Measurements from ENCODE around the gene CLTA. TPM values are rescaled to one million over a fixed set of nuclear protein-coding genes. Genes with fewer than 3 reads are reported as not detected.
A peak's percentile ranks its signal among the peaks of the same experiment; 100 is the strongest.

CLTA gene
- total and polyA plus RNA-seq, 2 of the 8 experiments (the other 6 are each of a cell fraction or from before 2014, with no cell fraction given) = 137 to 236 TPM

DNA sequence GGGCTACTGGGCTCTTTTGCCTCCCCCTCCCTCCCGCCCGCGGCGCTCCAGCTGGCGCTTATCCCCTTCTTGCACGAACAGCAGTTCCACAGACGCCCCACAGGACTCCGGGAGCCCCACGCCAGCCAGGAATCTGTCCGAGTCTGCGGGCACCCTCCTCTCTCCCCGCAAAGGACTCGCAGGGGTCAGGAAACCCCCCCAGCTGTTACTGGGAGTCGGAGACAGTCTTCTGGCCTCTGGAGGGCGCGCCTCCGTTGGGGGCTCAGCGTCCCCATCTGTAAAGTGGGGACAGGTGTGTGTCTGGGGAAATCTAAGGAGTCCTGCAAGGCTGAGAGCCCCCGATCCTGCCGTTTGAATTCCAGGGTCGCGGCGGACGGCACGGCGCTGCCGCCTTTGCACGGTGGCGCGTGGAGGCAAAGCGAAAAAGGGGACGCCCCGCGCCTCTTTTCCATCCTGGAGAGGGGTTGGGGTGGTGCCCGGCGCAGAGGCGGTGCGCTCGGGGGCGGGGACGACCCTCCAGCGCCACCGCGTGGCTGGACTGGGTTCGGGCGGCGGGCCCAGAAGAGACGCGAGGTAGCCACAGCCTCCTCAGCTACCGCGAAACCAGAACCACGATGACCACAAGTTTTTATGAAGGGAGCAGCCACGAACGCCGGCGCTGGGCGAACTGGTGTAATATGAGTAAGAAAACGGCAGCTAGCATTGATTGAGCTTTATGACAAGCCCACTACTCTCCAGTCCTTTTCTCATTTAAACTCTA lies 24.4 kb upstream of the CLTA start (continued):
- no peak for TF ChIP-seq RNF2 (IDR thresholded peaks at IDR 0.05; ENCODE audit: borderline replicate concordance, low read depth, low read length, missing control alignments, poor library complexity, severe bottlenecking)
- no peak for TF ChIP-seq EZH2 (IDR thresholded peaks at IDR 0.05; ENCODE audit: low read depth, low read length, severe bottlenecking)
- peak; percentile 84 for TF ChIP-seq KDM4A (IDR thresholded peaks at IDR 0.05; ENCODE audit: low read depth, low read length, severe bottlenecking)
- TF ChIP-seq SIRT6 (IDR thresholded peaks at IDR 0.05; ENCODE audit: low read length) = no peak
- no peak for TF ChIP-seq NRF1 (IDR thresholded peaks at IDR 0.05; ENCODE audit: low read depth, low read length)
- TF ChIP-seq KDM5A (IDR thresholded peaks at IDR 0.05; ENCODE audit: low read length) = no peak
- TF ChIP-seq, protein P1, sequence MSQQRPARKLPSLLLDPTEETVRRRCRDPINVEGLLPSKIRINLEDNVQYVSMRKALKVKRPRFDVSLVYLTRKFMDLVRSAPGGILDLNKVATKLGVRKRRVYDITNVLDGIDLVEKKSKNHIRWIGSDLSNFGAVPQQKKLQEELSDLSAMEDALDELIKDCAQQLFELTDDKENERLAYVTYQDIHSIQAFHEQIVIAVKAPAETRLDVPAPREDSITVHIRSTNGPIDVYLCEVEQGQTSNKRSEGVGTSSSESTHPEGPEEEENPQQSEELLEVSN (IDR thresholded peaks at IDR 0.05) = peak; percentile 36; the same call in 1 of the 2 replicates
- TF ChIP-seq POLR2A (IDR thresholded peaks at IDR 0.05; ENCODE audit: control extremely low read depth in 1 of 2, low read depth in 2 of 2, low read length in 2 of 2) = no peak
- no peak for TF ChIP-seq TAF1 (IDR thresholded peaks at IDR 0.05; ENCODE audit: low read depth, low read length)
- TF ChIP-seq SP4 (IDR thresholded peaks at IDR 0.05; ENCODE audit: low read length) = no peak
- no peak; a peak in 1 of 4 replicates for TF ChIP-seq SIN3A (conservative IDR thresholded peaks at IDR 0.05 in 1 of 2, IDR thresholded peaks at IDR 0.05 in 1 of 2; ENCODE audit: low read depth in 1 of 2, low read length in 2 of 2)
- TF ChIP-seq EP300 (IDR thresholded peaks at IDR 0.05; ENCODE audit: borderline replicate concordance in 1 of 2, low read depth in 2 of 2, low read length in 2 of 2) = no peak; a peak in 1 of 3 replicates
- no peak for TF ChIP-seq SUZ12 (IDR thresholded peaks at IDR 0.05; ENCODE audit: low read length)
- no peak for TF ChIP-seq CBX8 (IDR thresholded peaks at IDR 0.05; ENCODE audit: borderline replicate concordance, low read depth, low read length)
- TF ChIP-seq JUN (IDR thresholded peaks at IDR 0.05; ENCODE audit: low read depth, low read length) = no peak
- TF ChIP-seq NANOG (IDR thresholded peaks at IDR 0.05; ENCODE audit: insufficient read depth, low read depth, low read length, poor library complexity, severe bottlenecking) = no peak
- peak; percentile 85 for TF ChIP-seq RAD21 (IDR thresholded peaks at IDR 0.05 in 1 of 2, conservative IDR thresholded peaks at IDR 0.05 in 1 of 2; ENCODE audit: low read depth in 2 of 2, low read length in 2 of 2)
- peak in 1 of 2 experiments; percentile 97; a peak in 2 of 4 replicates for TF ChIP-seq HDAC2 (IDR thresholded peaks at IDR 0.05; ENCODE audit: borderline replicate concordance in 1 of 2, low read depth in 2 of 2, low read length in 2 of 2)
- no peak for TF ChIP-seq CTBP2 (IDR thresholded peaks at IDR 0.05; ENCODE audit: borderline replicate concordance, insufficient read depth, insufficient read length, low read length)
- no peak for TF ChIP-seq BCL11A (IDR thresholded peaks at IDR 0.05; ENCODE audit: low read depth in 2 of 2, low read length in 2 of 2)
- no peak for TF ChIP-seq SRF (IDR thresholded peaks at IDR 0.05; ENCODE audit: low read depth, low read length)
- TF ChIP-seq SP2 (IDR thresholded peaks at IDR 0.05; ENCODE audit: low read length) = no peak

Data from H1 (cell line).